B cell (primary cell): ENCODE data around the gene IL22RA2. TPM values are rescaled to one million over a fixed set of nuclear protein-coding genes. Genes with fewer than 3 reads are reported as not detected.
A peak's percentile ranks its signal among the peaks of the same experiment; 100 is the strongest.

Experiments
- ATAC-seq: fragments of 200-7000 bp; cut with Tn5 transposase; one replicate; pipeline ENCODE4 v1.10.0; 2021; ENCODE audit warnings: low read depth, mild to moderate bottlenecking, moderate number of reproducible peaks, moderate library complexity
- CTCF ChIA-PET: fragments of 350-600 bp; sonication (Branson Sonifier 250); formaldehyde crosslinking; loops from one replicate; lab custom pipeline; 2021; ENCODE audit warnings: antibody characterized with exemption, inconsistent platforms; lab: Charles Lee
- POLR2A ChIA-PET: fragments of 350-600 bp; sonication (Branson Sonifier 250); formaldehyde crosslinking; loops from one replicate; lab custom pipeline; 2021; ENCODE audit warnings: antibody characterized with exemption; lab: Charles Lee
- DNase-seq: peaks from one replicate; pipeline ENCODE4 v3.0.0; 2013
- H2AFZ ChIP-seq: 2 replicates; pipeline ENCODE4 v1.6.1; 2012; ENCODE audit warnings: mild to moderate bottlenecking, low read depth, low read length; ENCODE audit not compliant: insufficient read depth, poor library complexity, severe bottlenecking
- H3K27ac ChIP-seq, 2 donors: 1 replicate in 1 of 2; 2 replicates in 1 of 2; pipeline ENCODE4 v1.5.1; 2012 to 2013; ENCODE audit warnings: low read length in 2 of 2, mild to moderate bottlenecking in 2 of 2, moderate library complexity in 1 of 2
- H3K27me3 ChIP-seq, 4 experiments: fragments of 200-600 bp in 1 of 4; sonication (generic) in 1 of 4; replicated peaks in 1 of 4; 1 replicate in 2 of 4; 2 replicates in 2 of 4; pipeline versions ENCODE4 v1.6.1 to v1.7.0; 2013 to 2016; ENCODE audit warnings: low read length in 3 of 4, mild to moderate bottlenecking in 2 of 4, mixed read lengths in 1 of 4, moderate library complexity in 1 of 4; ENCODE audit not compliant: insufficient read depth in 4 of 4, control insufficient read depth in 3 of 4; ENCODE audit errors: control extremely low read depth in 1 of 4
- H3K36me3 ChIP-seq, 2 experiments: replicated peaks in 1 of 2; 1 replicate in 1 of 2; 2 replicates in 1 of 2; pipeline versions ENCODE4 v1.6.1 to v1.7.1; 2013; ENCODE audit warnings: low read length in 1 of 2; ENCODE audit not compliant: insufficient read depth in 2 of 2, control insufficient read depth in 1 of 2; ENCODE audit errors: control extremely low read depth in 1 of 2, extremely low read depth in 1 of 2
- H3K4me1 ChIP-seq, 2 donors: fragments of 200-600 bp in 1 of 2; sonication (generic) in 1 of 2; 1 replicate in 1 of 2; 2 replicates in 1 of 2; pipeline versions ENCODE4 v1.5.1 to v1.6.1; 2013 to 2017; ENCODE audit warnings: low read length in 2 of 2; ENCODE audit not compliant: control insufficient read depth in 2 of 2, insufficient read depth in 2 of 2
- H3K4me2 ChIP-seq: replicated peaks from 2 replicates; pipeline ENCODE3; 2012; ENCODE audit warnings: mild to moderate bottlenecking, low read depth, low read length; ENCODE audit not compliant: poor library complexity, severe bottlenecking
- H3K4me3 ChIP-seq, 5 experiments: fragments of 200-600 bp in 1 of 5; sonication (generic) in 1 of 5; 1 replicate in 3 of 5; 2 replicates in 2 of 5; pipeline versions ENCODE4 v1.5.1 to v1.7.0; 2011 to 2016; ENCODE audit warnings: low read length in 4 of 5, mild to moderate bottlenecking in 4 of 5, low read depth in 2 of 5, control low read depth in 1 of 5, moderate library complexity in 1 of 5; ENCODE audit not compliant: insufficient read depth in 1 of 5; ENCODE audit errors: control extremely low read depth in 1 of 5, extremely low read depth in 1 of 5
- H3K79me2 ChIP-seq: fragments of 200-600 bp; sonication (generic); one replicate; pipeline ENCODE4 v1.6.0; 2016; ENCODE audit warnings: low read length; ENCODE audit not compliant: control insufficient read depth, insufficient read depth
- H3K9ac ChIP-seq: fragments of 200-600 bp; sonication (generic); 2 replicates; pipeline ENCODE4 v1.6.1; 2017; ENCODE audit warnings: mild to moderate bottlenecking, low read length, moderate library complexity
- H3K9me3 ChIP-seq, 3 donors: one replicate each; pipeline versions ENCODE4 v1.6.1 to v1.7.1; 2013; ENCODE audit warnings: low read length in 2 of 3; ENCODE audit not compliant: control insufficient read depth in 2 of 3, insufficient read depth in 1 of 3; ENCODE audit errors: control extremely low read depth in 1 of 3
- H4K20me1 ChIP-seq: 2 replicates; pipeline ENCODE4 v1.6.0; 2012; ENCODE audit warnings: mild to moderate bottlenecking, low read length; ENCODE audit not compliant: insufficient read depth, control insufficient read depth, poor library complexity, severe bottlenecking
- H3K27ac Mint-ChIP-seq: one replicate; pipeline ENCODE4 v1.8.0; 2021; ENCODE audit warnings: mixed read lengths
- H3K27me3 Mint-ChIP-seq: one replicate; pipeline ENCODE4 v1.8.0; 2021; ENCODE audit warnings: mixed read lengths
- H3K4me1 Mint-ChIP-seq: one replicate; pipeline ENCODE4 v1.8.0; 2021; ENCODE audit warnings: mixed read lengths
- H3K4me3 Mint-ChIP-seq: one replicate; pipeline ENCODE4 v1.8.0; 2021; ENCODE audit warnings: mixed read lengths
- H3K9me3 Mint-ChIP-seq: one replicate; pipeline ENCODE4 v1.8.0; 2022; ENCODE audit warnings: mixed read lengths; ENCODE audit not compliant: insufficient read depth
- CTCF ChIP-seq: fragments of 200-600 bp; IDR thresholded peaks from one replicate; pipeline ENCODE4 v1.8.0; 2022; ENCODE audit warnings: antibody characterized with exemption, mild to moderate bottlenecking
- EZH2 ChIP-seq: IDR thresholded peaks from 2 replicates; pipeline ENCODE4 v1.6.1; 2012; ENCODE audit warnings: borderline replicate concordance, low read depth, mild to moderate bottlenecking, moderate library complexity, low read length; ENCODE audit not compliant: insufficient read depth, poor library complexity, severe bottlenecking
- WGBS: methylation state at CpG from one replicate; pipeline ENCODE4 v1.1.5; 2013; ENCODE audit warnings: missing lambda C conversion rate; ENCODE audit not compliant: insufficient coverage; 5-methylcytosine and 5-hydroxymethylcytosine counted together
- intact Hi-C: fragments of 100-400 bp; cut with micrococcal nuclease; formaldehyde crosslinking; loops from one replicate; pipeline ENCODE4 v1.10.0; 2022
- polyA plus RNA-seq: library from polyadenylated mRNA; depleted of rRNA; stranded (reverse); fragments of >200 nt; gene quantifications from 2 replicates; pipeline ENCODE4 v1.2.3, GENCODE V29; 2012
- total RNA-seq, 2 donors: library from RNA; stranded (reverse); fragments of 120-200 nt in 1 of 2; gene quantifications; 1 replicate in 1 of 2; 2 replicates in 1 of 2; pipeline versions ENCODE4 v1.2.3 to v1.2.4, GENCODE V29; 2013 to 2022

The IL22RA2 gene
- total and polyA plus RNA-seq, 2 donors (not counting 1 experiment from before 2014, with no cell fraction given), result not detected

GRCh38 chr6:137219664-137220252 lies 46.3 kb upstream of the IL22RA2 start:
- Mint-ChIP-seq H3K27me3 (no peaks in the 10 kb centered on the region), H3K27ac (peak overlapping the region; percentile 97), H3K4me1 (peaks cover 79% of the 10 kb centered on the region), H3K4me3 (peak overlapping the region; percentile 97), H3K9me3 (no peaks in the 10 kb centered on the region)
- H3K4me1 ChIP-seq, result peaks cover 79 to 81% of the 10 kb centered on the region in 2 donors
- peak overlapping the region; percentile 63 to 92 (median 84) for H3K4me3 ChIP-seq
- ChIA-PET POLR2A (no interaction called here), CTCF (interaction anchor here (0.9 to 3.7 kb wide), 5 partner anchors 10 to 125 kb away, joined by 3 to 16 read pairs (median 4); no protein-coding TSS in a partner anchor)
- H3K27ac ChIP-seq, result peak overlapping the region; percentile 95 to 97
- no peaks in the 10 kb centered on the region for H3K27me3 ChIP-seq
- H2AFZ ChIP-seq, result peak overlapping the region; percentile 79
- H3K9ac ChIP-seq, result peak overlapping the region; percentile 95
- H4K20me1 ChIP-seq, result peaks cover 21% of the 10 kb centered on the region
- no peaks in the 10 kb centered on the region for H3K36me3 ChIP-seq
- peak overlapping the region; percentile 84 for H3K4me2 ChIP-seq
- H3K9me3 ChIP-seq, result no peaks in the 10 kb centered on the region
- intact Hi-C loops, result loop anchor here (2.0 to 10.0 kb wide), 8 partner anchors 15 to 1183 kb away; partner anchors contain the start of genes HEBP2, PEX7 and TNFAIP3
- TF ChIP-seq CTCF (no peak), EZH2 (no peak)
- 80% methylated on average over 1 of the region's 6 CpGs for WGBS
- DNase-seq (no peak), ATAC-seq (no peak)
- H3K79me2 ChIP-seq, result peaks cover 80% of the 10 kb centered on the region
